Lung (tissue), 12 donors: ENCODE data around the gene SDK2. TPM values are rescaled to one million over a fixed set of nuclear protein-coding genes. Genes with fewer than 3 reads are reported as not detected.

Experiments
- ATAC-seq: fragments of 200-7000 bp; cut with Tn5 transposase; one replicate; pipeline ENCODE4 v1.9.1; 2020; ENCODE audit warnings: moderate number of reproducible peaks; ENCODE audit not compliant: insufficient read depth, low FRiP score
- DNase-seq, 3 donors: peaks; one replicate each; pipeline ENCODE4 v3.0.0-alpha.2; 2013 to 2017
- H3K27ac ChIP-seq, 2 donors: one replicate each; pipeline ENCODE4 v1.5.1; 2013; ENCODE audit warnings: mild to moderate bottlenecking in 2 of 2, moderate library complexity in 2 of 2, control low read depth in 1 of 2, inconsistent platforms in 1 of 2, low read depth in 1 of 2, low read length in 1 of 2
- H3K27me3 ChIP-seq, 3 donors: one replicate each; pipeline ENCODE4 v1.5.1; 2013; ENCODE audit warnings: low read length in 2 of 3; ENCODE audit not compliant: control insufficient read depth in 3 of 3, insufficient read depth in 3 of 3
- H3K36me3 ChIP-seq, 4 donors: one replicate each; pipeline ENCODE4 v1.5.1; 2013; ENCODE audit warnings: low read length in 4 of 4, mild to moderate bottlenecking in 1 of 4, moderate library complexity in 1 of 4; ENCODE audit not compliant: control insufficient read depth in 4 of 4, insufficient read depth in 4 of 4
- H3K4me1 ChIP-seq, 5 donors: one replicate each; pipeline ENCODE4 v1.5.1; 2013; ENCODE audit warnings: low read length in 5 of 5, mild to moderate bottlenecking in 2 of 5, moderate library complexity in 1 of 5; ENCODE audit not compliant: control insufficient read depth in 5 of 5, insufficient read depth in 5 of 5
- H3K4me3 ChIP-seq: one replicate; pipeline ENCODE4 v1.5.1; 2013; ENCODE audit warnings: mild to moderate bottlenecking, control low read depth, moderate library complexity
- H3K9ac ChIP-seq, 2 donors: one replicate each; pipeline ENCODE4 v1.5.1; 2013; ENCODE audit warnings: low read length in 2 of 2, control low read depth in 1 of 2; ENCODE audit not compliant: insufficient read depth in 1 of 2
- H3K9me3 ChIP-seq, 4 donors: one replicate each; pipeline ENCODE4 v1.5.1; 2013; ENCODE audit warnings: low read length in 3 of 4, mild to moderate bottlenecking in 1 of 4, moderate library complexity in 1 of 4; ENCODE audit not compliant: control insufficient read depth in 4 of 4, insufficient read depth in 3 of 4
- WGBS, 2 donors: extraction: QIAGEN DNeasy Blood & Tissue Kit; methylation state at CpG; one replicate each; pipeline ENCODE4 v1.1.7; 2013; 5-methylcytosine and 5-hydroxymethylcytosine counted together
- polyA plus RNA-seq, 2 donors: library from polyadenylated mRNA; stranded (reverse); fragments of 200-250 nt; gene quantifications; one replicate each; pipeline ENCODE4 v1.2.1, GENCODE V29; 2013
- total RNA-seq, 2 donors: library from RNA; depleted of rRNA in 1 of 2; stranded (reverse); fragments of >200 nt in 1 of 2; gene quantifications; one replicate each; pipeline ENCODE4 v1.2.1, GENCODE V29; 2014 to 2021
- TF ChIP-seq, protein P1 (sequence below): IDR thresholded peaks from 2 replicates; pipeline ENCODE4 v1.5.1; 2012; ENCODE audit warnings: mild to moderate bottlenecking; ENCODE audit errors: control extremely low read depth, extremely low read depth
- donor health status: control.
- donor health status: control.
- donor health status: Bipolar disorder and iron deficiency.
- donor health status: healthy.
- donor health status: DM: yes; HTN: yes; CAD: no.

Gene SDK2
- total and polyA plus RNA-seq, 4 donors = 0.91 to 41.7 (median 4.3) TPM

- WGBS, 2 donors = 93 to 100% methylated on average over 1 of the region's 1 CpG
- ATAC-seq (no peak), DNase-seq (no peak)
- TF ChIP-seq, protein P1, sequence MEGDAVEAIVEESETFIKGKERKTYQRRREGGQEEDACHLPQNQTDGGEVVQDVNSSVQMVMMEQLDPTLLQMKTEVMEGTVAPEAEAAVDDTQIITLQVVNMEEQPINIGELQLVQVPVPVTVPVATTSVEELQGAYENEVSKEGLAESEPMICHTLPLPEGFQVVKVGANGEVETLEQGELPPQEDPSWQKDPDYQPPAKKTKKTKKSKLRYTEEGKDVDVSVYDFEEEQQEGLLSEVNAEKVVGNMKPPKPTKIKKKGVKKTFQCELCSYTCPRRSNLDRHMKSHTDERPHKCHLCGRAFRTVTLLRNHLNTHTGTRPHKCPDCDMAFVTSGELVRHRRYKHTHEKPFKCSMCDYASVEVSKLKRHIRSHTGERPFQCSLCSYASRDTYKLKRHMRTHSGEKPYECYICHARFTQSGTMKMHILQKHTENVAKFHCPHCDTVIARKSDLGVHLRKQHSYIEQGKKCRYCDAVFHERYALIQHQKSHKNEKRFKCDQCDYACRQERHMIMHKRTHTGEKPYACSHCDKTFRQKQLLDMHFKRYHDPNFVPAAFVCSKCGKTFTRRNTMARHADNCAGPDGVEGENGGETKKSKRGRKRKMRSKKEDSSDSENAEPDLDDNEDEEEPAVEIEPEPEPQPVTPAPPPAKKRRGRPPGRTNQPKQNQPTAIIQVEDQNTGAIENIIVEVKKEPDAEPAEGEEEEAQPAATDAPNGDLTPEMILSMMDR = no peak
- Histone ChIP-seq H3K4me3 (no peak overlapping the region), H3K9me3 (peaks cover 2 to 11% (median 6%) of the 10 kb centered on the region in 4 donors), H3K4me1 (peaks cover 0 to 14% (median 8%) of the 10 kb centered on the region in 5 donors), H3K27ac (no peak overlapping the region), H3K27me3 (peaks cover 0 to 4% (median 0%) of the 10 kb centered on the region in 3 donors), H3K36me3 (no peaks in the 10 kb centered on the region), H3K9ac (no peak overlapping the region)
These were observed 9.6 kb upstream of the SDK2 start for GRCh38 chr17:73653810-73654209.

DNA sequence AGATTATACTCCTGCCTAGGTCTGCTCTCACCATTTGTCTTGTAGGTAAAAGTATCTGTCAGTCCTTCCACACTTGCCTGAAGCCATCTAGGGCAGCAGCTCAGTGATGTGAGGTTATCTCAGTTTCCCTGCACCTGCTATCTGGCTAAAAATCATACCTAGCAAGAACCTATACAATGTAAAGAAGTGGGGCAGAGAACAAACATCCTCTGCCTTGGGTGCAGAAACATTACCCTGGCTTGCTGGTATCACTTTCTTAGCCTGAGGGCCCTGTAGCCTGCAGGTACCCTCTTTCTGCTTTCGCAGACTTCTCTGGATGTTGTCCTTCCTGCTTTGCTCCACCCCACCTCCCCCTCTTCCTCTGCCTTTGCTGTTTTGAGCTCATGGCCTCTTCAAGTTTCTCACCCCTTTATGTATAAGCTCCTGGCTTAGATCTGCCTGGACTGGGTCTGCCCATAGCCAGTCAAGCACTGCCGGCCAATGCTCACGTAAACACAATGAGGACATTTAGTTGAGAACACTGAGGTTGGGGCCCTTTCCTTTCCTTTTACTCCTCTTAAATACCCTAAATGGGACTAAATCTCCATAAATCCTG lies 8.7 kb upstream of the SDK2 start:
- Histone ChIP-seq H3K9me3 (peaks cover 2 to 11% (median 6%) of the 10 kb centered on the region in 4 donors), H3K4me1 (peaks cover 0 to 8% (median 4%) of the 10 kb centered on the region in 5 donors), H3K36me3 (no peaks in the 10 kb centered on the region), H3K4me3 (no peak overlapping the region), H3K27me3 (peaks cover 0 to 8% (median 0%) of the 10 kb centered on the region in 3 donors), H3K9ac (no peak overlapping the region), H3K27ac (no peak overlapping the region)
- 83 to 94% methylated on average over 3 of the region's 3 CpGs for WGBS, 2 donors
- no peak for DNase-seq
- ATAC-seq = no peak
- TF ChIP-seq, protein P1 = no peak

DNA sequence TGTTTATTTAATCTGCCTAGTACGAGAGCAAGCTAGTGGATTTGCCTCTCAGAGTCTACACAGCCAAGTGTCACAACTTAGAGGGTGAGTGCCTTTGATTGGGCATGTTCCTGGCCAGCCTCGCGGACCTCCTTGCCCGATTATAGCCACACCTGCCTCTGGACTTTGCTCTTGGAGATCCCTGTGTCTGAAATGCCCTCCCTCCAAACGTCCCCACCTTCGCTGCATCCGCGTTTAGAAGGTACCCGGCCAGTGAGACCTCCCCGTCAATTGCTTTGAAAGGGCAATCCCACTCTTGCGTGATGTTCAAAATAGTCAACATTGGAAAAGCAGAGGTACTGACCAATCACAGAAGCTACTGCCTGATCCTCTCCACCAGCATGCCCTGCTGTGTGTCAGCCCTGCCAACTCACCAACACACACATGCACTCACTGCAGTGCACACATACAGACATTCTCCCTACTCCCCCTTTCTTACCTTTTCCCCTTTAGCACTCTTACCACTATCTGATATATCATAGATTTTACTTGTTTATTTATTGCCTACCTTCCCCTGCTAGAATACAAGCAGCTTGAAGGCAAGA lies 6.5 kb upstream of the SDK2 start:
- no peak for DNase-seq
- 76 to 90% methylated on average over 11 of the region's 11 CpGs for WGBS, 2 donors

More for the DNA sequence above, 6.5 kb upstream of the SDK2 start:
- Histone ChIP-seq H3K27ac (no peak overlapping the region), H3K36me3 (no peaks in the 10 kb centered on the region), H3K4me3 (no peak overlapping the region), H3K4me1 (peaks cover 0 to 8% (median 3%) of the 10 kb centered on the region in 5 donors), H3K9ac (no peak overlapping the region), H3K9me3 (peaks cover 2 to 11% (median 6%) of the 10 kb centered on the region in 4 donors), H3K27me3 (peaks cover 0 to 14% (median 0%) of the 10 kb centered on the region in 3 donors)
- TF ChIP-seq, protein P1 = no peak
- no peak for ATAC-seq
